ENCODE results near the gene FBXW7.
A peak's percentile ranks its signal among the peaks of the same experiment; 100 is the strongest.

Gene FBXW7

GRCh38 chr4:152283801-152284470 is 252.0 kb downstream of the FBXW7 start:
- H3K4me1 ChIP-seq = peaks cover 10% of the 10 kb centered on the region
- no peak overlapping the region for H3K9ac ChIP-seq
- no peak for TF ChIP-seq Cebpa-rat (IDR thresholded peaks at IDR 0.05)
- no peaks in the 10 kb centered on the region for H3K36me3 ChIP-seq
- H4K20me1 ChIP-seq = no peaks in the 10 kb centered on the region
- no peak overlapping the region for H3K27ac ChIP-seq
- peaks cover 6% of the 10 kb centered on the region; the same call in 1 of the 2 replicates for H3K9me3 ChIP-seq
- no peaks in the 10 kb centered on the region for H3K27me3 ChIP-seq
- H3K4me2 ChIP-seq = no peak overlapping the region
- no peak overlapping the region for H3K4me3 ChIP-seq

GRCh38 chr4:152281822-152282221 is 254.1 kb downstream of the FBXW7 start:
- H3K27ac ChIP-seq = no peak overlapping the region; the same call in 1 of the 2 replicates
- H3K27me3 ChIP-seq = no peaks in the 10 kb centered on the region
- no peak overlapping the region for H3K4me3 ChIP-seq
- peaks cover 10% of the 10 kb centered on the region for H3K4me1 ChIP-seq
- H3K9me3 ChIP-seq = peaks cover 6% of the 10 kb centered on the region; the same call in 1 of the 2 replicates
- no peak for TF ChIP-seq Cebpa-rat (IDR thresholded peaks at IDR 0.05)
- peak overlapping the region; percentile 20; the same call in 1 of the 2 replicates for H3K4me2 ChIP-seq
- no peaks in the 10 kb centered on the region for H4K20me1 ChIP-seq
- H3K9ac ChIP-seq = no peak overlapping the region
- H3K36me3 ChIP-seq = no peaks in the 10 kb centered on the region

GRCh38 chr4:152281211-152281610 is 254.7 kb downstream of the FBXW7 start:
- TF ChIP-seq Cebpa-rat (IDR thresholded peaks at IDR 0.05) = no peak
- H3K4me2 ChIP-seq = peak overlapping the region; percentile 20; the same call in 1 of the 2 replicates
- H4K20me1 ChIP-seq = no peaks in the 10 kb centered on the region
- no peak overlapping the region for H3K4me3 ChIP-seq
- peaks cover 10% of the 10 kb centered on the region for H3K4me1 ChIP-seq
- H3K27ac ChIP-seq = no peak overlapping the region; the same call in 1 of the 2 replicates
- no peak overlapping the region for H3K9ac ChIP-seq
- no peaks in the 10 kb centered on the region for H3K36me3 ChIP-seq
- no peaks in the 10 kb centered on the region for H3K27me3 ChIP-seq
- peaks cover 6% of the 10 kb centered on the region; the same call in 1 of the 2 replicates for H3K9me3 ChIP-seq

GRCh38 chr4:152279234-152279566 is 256.7 kb downstream of the FBXW7 start:
- Histone ChIP-seq H3K9me3 (no peaks in the 10 kb centered on the region), H3K36me3 (no peaks in the 10 kb centered on the region), H3K27ac (no peak overlapping the region; the same call in 1 of the 2 replicates), H3K4me2 (no peak overlapping the region), H3K27me3 (no peaks in the 10 kb centered on the region), H3K4me3 (no peak overlapping the region), H3K4me1 (peaks cover 10% of the 10 kb centered on the region), H3K9ac (no peak overlapping the region), H4K20me1 (no peaks in the 10 kb centered on the region)
- TF ChIP-seq Cebpa-rat (IDR thresholded peaks at IDR 0.05) = no peak

GRCh38 chr4:152278505-152279233 is 257.2 kb downstream of the FBXW7 start:
- no peak overlapping the region for H3K9ac ChIP-seq

GRCh38 chr4:152278172-152278504 is 257.8 kb downstream of the FBXW7 start:
- H3K4me1 ChIP-seq = peaks cover 10% of the 10 kb centered on the region
- no peak overlapping the region for H3K4me2 ChIP-seq
- no peak for TF ChIP-seq Cebpa-rat (IDR thresholded peaks at IDR 0.05)
- no peak overlapping the region for H3K27ac ChIP-seq
- H4K20me1 ChIP-seq = no peaks in the 10 kb centered on the region
- H3K27me3 ChIP-seq = no peaks in the 10 kb centered on the region
- H3K4me3 ChIP-seq = no peak overlapping the region
- no peak overlapping the region for H3K9ac ChIP-seq
- no peaks in the 10 kb centered on the region for H3K36me3 ChIP-seq
- H3K9me3 ChIP-seq = no peaks in the 10 kb centered on the region

More at GRCh38 chr4:152278505-152279233, 257.2 kb downstream of the FBXW7 start:
- Histone ChIP-seq H3K27ac (no peak overlapping the region), H3K4me1 (peaks cover 10% of the 10 kb centered on the region), H3K27me3 (no peaks in the 10 kb centered on the region), H3K9me3 (no peaks in the 10 kb centered on the region), H3K36me3 (no peaks in the 10 kb centered on the region), H4K20me1 (no peaks in the 10 kb centered on the region), H3K4me2 (no peak overlapping the region), H3K4me3 (no peak overlapping the region)
- TF ChIP-seq Cebpa-rat (IDR thresholded peaks at IDR 0.05) = no peak

GRCh38 chr4:152277333-152277732 is 258.6 kb downstream of the FBXW7 start:
- no peaks in the 10 kb centered on the region for H3K36me3 ChIP-seq
- H3K27ac ChIP-seq = no peak overlapping the region
- H3K4me2 ChIP-seq = no peak overlapping the region
- TF ChIP-seq Cebpa-rat (IDR thresholded peaks at IDR 0.05) = no peak
- H4K20me1 ChIP-seq = no peaks in the 10 kb centered on the region
- no peak overlapping the region for H3K4me3 ChIP-seq
- H3K9me3 ChIP-seq = no peaks in the 10 kb centered on the region
- H3K9ac ChIP-seq = no peak overlapping the region
- H3K27me3 ChIP-seq = no peaks in the 10 kb centered on the region
- peaks cover 10% of the 10 kb centered on the region for H3K4me1 ChIP-seq

GRCh38 chr4:152273343-152273742 is 262.5 kb downstream of the FBXW7 start:
- H3K4me2 ChIP-seq = no peak overlapping the region
- H3K27ac ChIP-seq = no peak overlapping the region
- no peak for TF ChIP-seq Cebpa-rat (IDR thresholded peaks at IDR 0.05)
- H3K4me3 ChIP-seq = no peak overlapping the region
- no peaks in the 10 kb centered on the region for H4K20me1 ChIP-seq
- H3K9ac ChIP-seq = no peak overlapping the region
- H3K4me1 ChIP-seq = no peaks in the 10 kb centered on the region
- H3K36me3 ChIP-seq = no peaks in the 10 kb centered on the region
- H3K9me3 ChIP-seq = no peaks in the 10 kb centered on the region
- H3K27me3 ChIP-seq = no peaks in the 10 kb centered on the region
